Stimulated activated CD4-positive, alpha-beta T cell treated with anti-CD3 and anti-CD28 coated beads, TNF-alpha, amount 100 ng/mL, for 48 hours (primary cell): ENCODE measurements around the gene PDE6B.
"Not testable (repeated sequence)": the region's sequence is repeated elsewhere in the genome, so short reads cannot be mapped to it uniquely, and the experiment has no call there.

Experiments used
- DNase-seq, 3 donors: peaks; one replicate each; pipeline ENCODE4 v3.0.0-alpha.2; 2020; ENCODE audit warnings: low read depth in 3 of 3

Gene PDE6B

GRCh38 chr4:622071-622995 is 3.0 kb upstream of the PDE6B start:
- no peak for DNase-seq

- DNase-seq: no peak
Observed at GRCh38 chr4:622996-623913, 2.1 kb upstream of the PDE6B start.

GRCh38 chr4:623914-624566 is 1.3 kb upstream of the PDE6B start:
- DNase-seq: no peak

- DNase-seq: no peak
Observed at GRCh38 chr4:625631-626161, 323 bp downstream of the PDE6B start.

- DNase-seq: no peak
Observed at GRCh38 chr4:626201-627091, 1.1 kb downstream of the PDE6B start.

- DNase-seq: no peak
Observed at GRCh38 chr4:627347-628125, 2.2 kb downstream of the PDE6B start.

GRCh38 chr4:628311-628741 is 3.0 kb downstream of the PDE6B start:
- no peak for DNase-seq

- no peak for DNase-seq
Observed at GRCh38 chr4:628821-629635, 3.7 kb downstream of the PDE6B start.

GRCh38 chr4:629636-629914 is 4.2 kb downstream of the PDE6B start:
- DNase-seq: no peak

GRCh38 chr4:629915-630641 is 4.7 kb downstream of the PDE6B start:
- DNase-seq: no peak

GRCh38 chr4:630656-631055 is 5.3 kb downstream of the PDE6B start:
- DNase-seq: no peak

GRCh38 chr4:632196-632790 is 6.9 kb downstream of the PDE6B start:
- no peak for DNase-seq

GRCh38 chr4:632926-633325 is 7.6 kb downstream of the PDE6B start:
- no peak for DNase-seq

GRCh38 chr4:633406-633805 is 8.0 kb downstream of the PDE6B start:
- no peak for DNase-seq

- DNase-seq: no peak
Observed at GRCh38 chr4:633976-634598, 8.7 kb downstream of the PDE6B start.

- no peak for DNase-seq
Observed at GRCh38 chr4:634599-634985, 9.2 kb downstream of the PDE6B start.

GRCh38 chr4:635066-635835 is 9.9 kb downstream of the PDE6B start:
- not testable (repeated sequence) for DNase-seq
